Measurements from ENCODE around the gene THAP9. TPM values are rescaled to one million over a fixed set of nuclear protein-coding genes. Genes with fewer than 3 reads are reported as not detected.

THAP9 gene
- total RNA-seq, 1 experiment from 2014 or later, result 7.9 TPM

DNA sequence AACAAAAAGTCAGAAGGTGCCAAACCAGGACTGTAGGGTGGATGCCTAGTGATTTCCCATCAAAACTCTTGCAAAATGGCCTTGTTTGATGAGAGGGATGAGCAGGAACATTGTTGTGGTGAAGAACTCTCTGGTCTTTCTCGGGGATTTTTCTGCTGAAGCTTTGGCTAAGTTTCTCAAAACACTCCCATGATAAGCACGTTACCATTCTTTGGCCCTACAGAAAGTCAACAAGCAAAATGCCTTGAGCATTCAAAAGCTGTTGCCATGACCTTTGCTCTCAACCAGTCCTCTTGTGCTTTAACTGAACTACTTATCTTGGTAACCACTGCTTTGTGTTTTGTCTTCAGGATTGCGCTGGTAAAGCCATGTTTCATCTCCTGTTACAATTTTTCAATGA, 6.6 kb upstream of the THAP9 start:
- Mint-ChIP-seq H3K4me1 (ENCODE audit: low read depth, unreplicated experiment) (peaks cover 14% of the 10 kb centered on the region), H3K27me3 (ENCODE audit: insufficient read depth, unreplicated experiment) (no peaks in the 10 kb centered on the region), H3K4me3 (ENCODE audit: unreplicated experiment) (peak overlapping the region; percentile 50), H3K9me3 (ENCODE audit: unreplicated experiment) (no peaks in the 10 kb centered on the region), H3K27ac (ENCODE audit: unreplicated experiment) (peak overlapping the region; percentile 71), H3K36me3 (ENCODE audit: insufficient read depth, unreplicated experiment) (peaks cover 69% of the 10 kb centered on the region)
- Histone ChIP-seq H3K27me3 (replicated peaks; ENCODE audit: control insufficient read depth, insufficient read depth, low read length) (no peaks in the 10 kb centered on the region), H3K4me1 (peaks cover 42% of the 10 kb centered on the region), H3K36me3 (ENCODE audit: control insufficient read depth, insufficient read depth, low read length) (no peaks in the 10 kb centered on the region; the same call in 1 of the 2 replicates), H3K4me3 (ENCODE audit: low read depth, low read length) (no peak overlapping the region), H3K9me3 (no peaks in the 10 kb centered on the region)
- ChIA-PET CTCF (no interaction called here), POLR2A (interaction anchor here (0.7 kb wide), 1 partner anchor 391 kb away, joined by 5 read pairs; the partner anchor contains the start of gene COQ2)
- DNase-seq, result peak; percentile 35 to 42
- BruUV-seq (replicated peaks), result no TSS peak
- TF ChIP-seq, protein P1, sequence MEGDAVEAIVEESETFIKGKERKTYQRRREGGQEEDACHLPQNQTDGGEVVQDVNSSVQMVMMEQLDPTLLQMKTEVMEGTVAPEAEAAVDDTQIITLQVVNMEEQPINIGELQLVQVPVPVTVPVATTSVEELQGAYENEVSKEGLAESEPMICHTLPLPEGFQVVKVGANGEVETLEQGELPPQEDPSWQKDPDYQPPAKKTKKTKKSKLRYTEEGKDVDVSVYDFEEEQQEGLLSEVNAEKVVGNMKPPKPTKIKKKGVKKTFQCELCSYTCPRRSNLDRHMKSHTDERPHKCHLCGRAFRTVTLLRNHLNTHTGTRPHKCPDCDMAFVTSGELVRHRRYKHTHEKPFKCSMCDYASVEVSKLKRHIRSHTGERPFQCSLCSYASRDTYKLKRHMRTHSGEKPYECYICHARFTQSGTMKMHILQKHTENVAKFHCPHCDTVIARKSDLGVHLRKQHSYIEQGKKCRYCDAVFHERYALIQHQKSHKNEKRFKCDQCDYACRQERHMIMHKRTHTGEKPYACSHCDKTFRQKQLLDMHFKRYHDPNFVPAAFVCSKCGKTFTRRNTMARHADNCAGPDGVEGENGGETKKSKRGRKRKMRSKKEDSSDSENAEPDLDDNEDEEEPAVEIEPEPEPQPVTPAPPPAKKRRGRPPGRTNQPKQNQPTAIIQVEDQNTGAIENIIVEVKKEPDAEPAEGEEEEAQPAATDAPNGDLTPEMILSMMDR (IDR thresholded peaks at IDR 0.05; ENCODE audit: insufficient read depth in 1 of 2, low read depth in 1 of 2, low read length in 1 of 2, severe bottlenecking in 1 of 2, unreplicated experiment in 1 of 2), result no peak
- intact Hi-C loops (cut with micrococcal nuclease; ENCODE audit: unreplicated experiment), result no loop called here

DNA sequence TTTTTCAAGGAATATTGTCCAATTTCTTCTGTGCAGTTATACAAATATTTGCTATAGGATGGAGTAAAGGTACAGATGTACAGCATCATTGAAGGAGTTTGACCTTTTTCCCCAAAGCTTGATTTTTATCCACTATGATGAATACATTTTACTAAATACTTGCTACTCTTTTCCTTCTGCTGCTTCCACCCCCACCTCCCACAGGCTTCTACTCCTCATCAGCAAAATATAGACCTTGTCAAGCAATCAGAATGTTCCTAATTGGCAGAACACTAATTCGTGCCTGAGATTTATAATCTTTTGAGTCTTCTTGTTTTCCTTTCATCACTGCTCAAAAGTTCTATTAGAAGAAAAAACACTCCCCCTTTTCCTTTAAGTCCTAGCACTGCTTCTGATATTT, 3.8 kb upstream of the THAP9 start:
- no peak for DNase-seq
- TF ChIP-seq, protein P1 (IDR thresholded peaks at IDR 0.05; ENCODE audit: insufficient read depth in 1 of 2, low read depth in 1 of 2, low read length in 1 of 2, severe bottlenecking in 1 of 2, unreplicated experiment in 1 of 2), result no peak
- no TSS peak for BruUV-seq (replicated peaks)
- Mint-ChIP-seq H3K36me3 (ENCODE audit: insufficient read depth, unreplicated experiment) (peaks cover 47% of the 10 kb centered on the region), H3K4me1 (ENCODE audit: low read depth, unreplicated experiment) (peaks cover 14% of the 10 kb centered on the region), H3K27ac (ENCODE audit: unreplicated experiment) (no peak overlapping the region), H3K4me3 (ENCODE audit: unreplicated experiment) (no peak overlapping the region), H3K9me3 (ENCODE audit: unreplicated experiment) (no peaks in the 10 kb centered on the region), H3K27me3 (ENCODE audit: insufficient read depth, unreplicated experiment) (no peaks in the 10 kb centered on the region)
- intact Hi-C loops (cut with micrococcal nuclease; ENCODE audit: unreplicated experiment), result no loop called here
- CTCF ChIA-PET, result no interaction called here
- H3K4me3 ChIP-seq (ENCODE audit: low read depth, low read length), result no peak overlapping the region
- peaks cover 42% of the 10 kb centered on the region for H3K4me1 ChIP-seq
- no peaks in the 10 kb centered on the region for H3K9me3 ChIP-seq
- H3K36me3 ChIP-seq (ENCODE audit: control insufficient read depth, insufficient read depth, low read length), result no peaks in the 10 kb centered on the region; the same call in 1 of the 2 replicates
- no peaks in the 10 kb centered on the region for H3K27me3 ChIP-seq (replicated peaks; ENCODE audit: control insufficient read depth, insufficient read depth, low read length)
- POLR2A ChIA-PET, result no interaction called here

DNA sequence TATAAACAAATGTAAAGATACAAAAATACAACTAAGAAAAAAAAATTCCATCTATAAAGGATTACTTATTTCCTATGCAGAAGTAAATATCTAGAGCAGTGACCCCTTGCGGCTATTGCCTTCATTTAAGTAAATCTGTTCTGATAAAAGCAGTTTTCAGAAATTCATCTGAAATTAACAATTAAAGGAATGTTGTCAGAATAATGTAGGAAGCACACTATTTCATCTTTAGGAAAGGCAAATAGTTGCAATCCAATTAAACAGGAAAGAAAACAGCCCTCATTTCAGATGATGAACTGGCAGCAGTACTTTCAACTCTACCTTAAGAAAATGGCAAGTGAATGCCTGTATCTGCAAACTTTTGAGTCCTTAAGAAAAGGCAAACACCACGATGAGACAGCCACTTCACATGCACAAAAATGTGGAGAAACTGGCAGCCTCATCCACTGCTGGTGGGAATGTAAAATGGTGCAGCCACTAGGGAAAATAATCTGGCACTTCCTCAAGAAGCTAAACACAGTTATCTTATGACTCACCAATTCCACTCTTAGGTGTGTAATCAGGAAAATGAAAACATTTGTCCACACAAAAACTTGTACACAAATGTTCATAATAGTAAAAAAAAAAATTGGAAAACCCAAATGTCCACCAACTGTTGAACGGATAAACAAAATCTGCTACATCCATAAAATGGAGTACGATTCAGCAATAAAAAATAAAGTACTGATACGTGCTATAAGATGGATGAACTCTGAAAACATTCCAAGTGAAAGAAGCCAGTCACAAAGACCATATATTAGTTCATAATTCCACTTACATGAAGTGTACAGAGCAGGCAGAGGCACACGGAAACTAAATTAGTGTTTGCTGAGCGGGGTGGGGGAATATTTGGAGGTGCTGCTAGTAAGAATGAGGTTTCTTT, 2.0 kb upstream of the THAP9 start:
- CTCF ChIA-PET, result interaction anchor here (1.3 kb wide), 1 partner anchor 46 kb away, joined by 4 read pairs; no protein-coding TSS in a partner anchor
- Histone ChIP-seq H3K4me3 (ENCODE audit: low read depth, low read length) (peak overlapping the region; percentile 69), H3K4me1 (peaks cover 28% of the 10 kb centered on the region), H3K27me3 (replicated peaks; ENCODE audit: control insufficient read depth, insufficient read depth, low read length) (no peaks in the 10 kb centered on the region), H3K9me3 (no peaks in the 10 kb centered on the region), H3K36me3 (ENCODE audit: control insufficient read depth, insufficient read depth, low read length) (no peaks in the 10 kb centered on the region; the same call in 1 of the 2 replicates)
- TF ChIP-seq, protein P1 (IDR thresholded peaks at IDR 0.05; ENCODE audit: insufficient read depth in 1 of 2, low read depth in 1 of 2, low read length in 1 of 2, severe bottlenecking in 1 of 2, unreplicated experiment in 1 of 2), result no peak
- Mint-ChIP-seq H3K4me3 (ENCODE audit: unreplicated experiment) (no peak overlapping the region), H3K27me3 (ENCODE audit: insufficient read depth, unreplicated experiment) (no peaks in the 10 kb centered on the region), H3K4me1 (ENCODE audit: low read depth, unreplicated experiment) (peaks cover 8% of the 10 kb centered on the region), H3K9me3 (ENCODE audit: unreplicated experiment) (no peaks in the 10 kb centered on the region), H3K36me3 (ENCODE audit: insufficient read depth, unreplicated experiment) (peaks cover 44% of the 10 kb centered on the region), H3K27ac (ENCODE audit: unreplicated experiment) (no peak overlapping the region)
- intact Hi-C loops (cut with micrococcal nuclease; ENCODE audit: unreplicated experiment), result no loop called here
- peak in 1 of 2 experiments; percentile 19 for DNase-seq
- no TSS peak for BruUV-seq (replicated peaks)
- POLR2A ChIA-PET, result interaction anchor here (2.1 kb wide), 1 partner anchor 136 kb away, joined by 8 read pairs; the partner anchor contains the start of gene COPS4
